Esophagus muscularis mucosa (tissue), 4 donors: ENCODE measurements around the gene NUBP2. TPM values are rescaled to one million over a fixed set of nuclear protein-coding genes. Genes with fewer than 3 reads are reported as not detected.

ENCODE experiments used
- DNase-seq: peaks from one replicate; pipeline ENCODE4 v3.0.0-alpha.2; 2017; ENCODE audit errors: extremely low spot score
- H3K27ac ChIP-seq, 4 donors: fragments of 200-600 bp; sonication (generic); replicated peaks in 1 of 4; 1 replicate in 3 of 4; 2 replicates in 1 of 4; pipeline ENCODE4 v1.5.1; 2016 to 2019; ENCODE audit warnings: mild to moderate bottlenecking in 1 of 4
- H3K27me3 ChIP-seq, 4 donors: fragments of 200-600 bp; sonication (generic); one replicate each; pipeline versions ENCODE4 v1.5.1 to v1.6.0; 2016 to 2019
- H3K36me3 ChIP-seq, 4 donors: fragments of 200-600 bp; sonication (generic); one replicate each; pipeline ENCODE4 v1.5.1; 2016 to 2019
- H3K4me1 ChIP-seq, 4 donors: fragments of 200-600 bp; sonication (generic); one replicate each; pipeline ENCODE4 v1.5.1; 2016 to 2019
- H3K4me3 ChIP-seq, 4 donors: fragments of 200-600 bp; sonication (generic); 1 replicate in 2 of 4; 2 replicates in 2 of 4; pipeline ENCODE4 v1.5.1; 2016 to 2019; ENCODE audit warnings: mild to moderate bottlenecking in 4 of 4, moderate library complexity in 1 of 4
- H3K9me3 ChIP-seq, 4 donors: fragments of 200-600 bp; sonication (generic); 1 replicate in 3 of 4; 2 replicates in 1 of 4; pipeline ENCODE4 v1.5.1; 2016 to 2019
- EP300 ChIP-seq: sonication (generic); formaldehyde crosslinking; IDR thresholded peaks from one replicate; pipeline ENCODE4 v1.6.1; 2017; ENCODE audit warnings: antibody characterized with exemption
- POLR2A ChIP-seq: fragments of 450-650 bp; IDR thresholded peaks from one replicate; pipeline ENCODE4 v1.6.1; 2017; ENCODE audit warnings: antibody characterized with exemption, moderate library complexity, mild to moderate bottlenecking, low read depth
- POLR2AphosphoS5 ChIP-seq, 2 donors: sonication (generic); formaldehyde crosslinking; IDR thresholded peaks; one replicate each; pipeline ENCODE4 v1.6.1; 2017; ENCODE audit warnings: antibody characterized with exemption in 2 of 2
- WGBS: methylation state at CpG from one replicate; pipeline ENCODE4 v1.1.5; 2018; 5-methylcytosine and 5-hydroxymethylcytosine counted together
- intact Hi-C: fragments of 100-400 bp; cut with DNase I; formaldehyde crosslinking; loops from one replicate; pipeline ENCODE4 v1.15.1; 2023
- total RNA-seq, 4 donors: library from RNA; depleted of rRNA; stranded (reverse); fragments of >200 nt; gene quantifications; one replicate each; pipeline versions ENCODE4 v1.1.0 to v1.2.1, GENCODE V29; 2016
- TF ChIP-seq, protein P1 (sequence below), 3 experiments: fragments of 200-600 bp in 2 of 3; fragments of 450-650 bp in 1 of 3; sonication (generic) in 2 of 3; IDR thresholded peaks; one replicate each; pipeline ENCODE4 v1.5.1; 2017 to 2019; ENCODE audit warnings: antibody characterized with exemption in 3 of 3, mild to moderate bottlenecking in 2 of 3, moderate library complexity in 1 of 3

The NUBP2 gene
- total RNA-seq, 4 donors from 2014 or later = 82.7 to 93.8 (median 87.6) TPM

DNA sequence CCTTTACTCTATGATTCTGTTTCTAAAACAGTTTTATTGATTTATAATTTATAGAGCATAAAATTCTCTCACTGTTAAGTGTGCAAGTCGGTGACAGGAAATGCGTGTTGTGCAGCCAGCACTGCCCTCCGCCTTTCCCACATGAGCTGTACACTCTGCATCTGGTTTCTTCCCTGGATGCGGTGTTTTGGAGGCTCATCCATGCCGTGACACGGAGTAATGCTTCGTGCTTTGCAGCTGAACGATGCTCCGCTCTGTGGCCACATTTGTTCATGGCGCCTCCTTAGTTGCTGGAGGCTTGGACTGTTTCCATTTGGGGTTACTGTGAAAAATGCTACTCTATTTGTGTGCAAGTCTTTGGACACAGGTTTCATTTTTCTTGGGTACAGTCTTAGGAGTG, 17.9 kb downstream of the NUBP2 start:
- 85% methylated on average over 10 of the region's 10 CpGs for WGBS
- Histone ChIP-seq H3K9me3 (no peaks in the 10 kb centered on the region), H3K4me3 (no peak overlapping the region), H3K27ac (no peak overlapping the region), H3K4me1 (no peaks in the 10 kb centered on the region), H3K36me3 (peaks cover 0 to 9% (median 9%) of the 10 kb centered on the region in 4 donors), H3K27me3 (no peaks in the 10 kb centered on the region)
- TF ChIP-seq, protein P1, sequence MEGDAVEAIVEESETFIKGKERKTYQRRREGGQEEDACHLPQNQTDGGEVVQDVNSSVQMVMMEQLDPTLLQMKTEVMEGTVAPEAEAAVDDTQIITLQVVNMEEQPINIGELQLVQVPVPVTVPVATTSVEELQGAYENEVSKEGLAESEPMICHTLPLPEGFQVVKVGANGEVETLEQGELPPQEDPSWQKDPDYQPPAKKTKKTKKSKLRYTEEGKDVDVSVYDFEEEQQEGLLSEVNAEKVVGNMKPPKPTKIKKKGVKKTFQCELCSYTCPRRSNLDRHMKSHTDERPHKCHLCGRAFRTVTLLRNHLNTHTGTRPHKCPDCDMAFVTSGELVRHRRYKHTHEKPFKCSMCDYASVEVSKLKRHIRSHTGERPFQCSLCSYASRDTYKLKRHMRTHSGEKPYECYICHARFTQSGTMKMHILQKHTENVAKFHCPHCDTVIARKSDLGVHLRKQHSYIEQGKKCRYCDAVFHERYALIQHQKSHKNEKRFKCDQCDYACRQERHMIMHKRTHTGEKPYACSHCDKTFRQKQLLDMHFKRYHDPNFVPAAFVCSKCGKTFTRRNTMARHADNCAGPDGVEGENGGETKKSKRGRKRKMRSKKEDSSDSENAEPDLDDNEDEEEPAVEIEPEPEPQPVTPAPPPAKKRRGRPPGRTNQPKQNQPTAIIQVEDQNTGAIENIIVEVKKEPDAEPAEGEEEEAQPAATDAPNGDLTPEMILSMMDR (IDR thresholded peaks at IDR 0.05) = no peak
- TF ChIP-seq EP300 (no peak), POLR2A (no peak), POLR2AphosphoS5 (IDR thresholded peaks at IDR 0.05) (no peak)
- DNase-seq = no peak
- intact Hi-C loops = no loop called here

DNA sequence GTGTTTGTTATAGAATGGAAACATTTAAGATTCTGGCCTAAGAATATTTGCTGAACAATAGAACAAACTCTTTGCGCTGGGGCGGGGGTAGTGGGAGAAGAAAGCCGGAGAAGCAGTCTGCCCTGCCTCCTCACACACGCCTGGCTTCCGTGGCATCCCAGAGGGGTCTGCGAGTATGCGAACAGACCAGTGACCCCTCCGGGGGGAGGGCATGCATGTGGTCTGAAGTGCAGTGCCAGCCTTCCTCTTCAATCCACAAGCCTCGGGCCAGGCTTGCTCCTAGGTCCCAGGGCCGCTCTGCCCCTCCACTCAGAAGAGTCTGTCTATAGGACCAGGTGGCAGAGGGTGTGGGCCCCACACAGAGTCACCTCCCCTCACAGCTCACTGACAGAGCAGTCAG, 24.9 kb downstream of the NUBP2 start:
- Histone ChIP-seq H3K4me1 (peaks cover 0 to 5% (median 3%) of the 10 kb centered on the region in 4 donors), H3K27me3 (no peaks in the 10 kb centered on the region), H3K4me3 (no peak overlapping the region), H3K9me3 (no peaks in the 10 kb centered on the region), H3K36me3 (peaks cover 33 to 67% (median 56%) of the 10 kb centered on the region in 4 donors), H3K27ac (no peak overlapping the region)
- TF ChIP-seq, protein P1 (IDR thresholded peaks at IDR 0.05) = no peak
- no peak for TF ChIP-seq POLR2AphosphoS5 (IDR thresholded peaks at IDR 0.05)
- intact Hi-C loops = no loop called here
- no peak for DNase-seq
- 85% methylated on average over 10 of the region's 10 CpGs for WGBS

DNA sequence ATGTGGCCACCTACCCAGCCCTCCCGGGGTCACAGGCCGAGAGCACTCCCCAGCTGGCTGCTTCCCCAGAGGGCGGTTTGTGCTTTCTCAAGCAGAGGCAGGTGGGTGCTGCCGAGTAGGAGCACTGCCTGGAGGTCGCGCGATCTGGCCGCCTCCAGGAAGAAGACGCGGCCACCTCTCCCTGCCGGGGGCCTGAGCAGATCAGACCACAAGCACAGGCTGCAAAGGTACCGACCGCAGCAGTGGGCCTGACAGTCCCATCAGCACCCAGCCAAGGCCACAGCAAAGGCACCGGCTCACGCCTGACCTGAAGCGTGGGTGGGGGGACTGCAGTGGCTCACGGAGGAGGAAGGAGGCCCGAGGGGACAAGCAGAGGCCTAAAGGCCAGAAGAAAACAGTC, 25.9 kb downstream of the NUBP2 start:
- Histone ChIP-seq H3K27me3 (no peaks in the 10 kb centered on the region), H3K4me3 (no peak overlapping the region), H3K9me3 (no peaks in the 10 kb centered on the region), H3K4me1 (peaks cover 0 to 11% (median 10%) of the 10 kb centered on the region in 4 donors), H3K27ac (no peak overlapping the region), H3K36me3 (peaks cover 33 to 75% (median 58%) of the 10 kb centered on the region in 4 donors)
- DNase-seq = no peak
- WGBS = 82% methylated on average over 8 of the region's 18 CpGs
- TF ChIP-seq, protein P1 (IDR thresholded peaks at IDR 0.05) = no peak
- TF ChIP-seq POLR2AphosphoS5 (IDR thresholded peaks at IDR 0.05) = no peak
- no peak for TF ChIP-seq EP300
- intact Hi-C loops = no loop called here

DNA sequence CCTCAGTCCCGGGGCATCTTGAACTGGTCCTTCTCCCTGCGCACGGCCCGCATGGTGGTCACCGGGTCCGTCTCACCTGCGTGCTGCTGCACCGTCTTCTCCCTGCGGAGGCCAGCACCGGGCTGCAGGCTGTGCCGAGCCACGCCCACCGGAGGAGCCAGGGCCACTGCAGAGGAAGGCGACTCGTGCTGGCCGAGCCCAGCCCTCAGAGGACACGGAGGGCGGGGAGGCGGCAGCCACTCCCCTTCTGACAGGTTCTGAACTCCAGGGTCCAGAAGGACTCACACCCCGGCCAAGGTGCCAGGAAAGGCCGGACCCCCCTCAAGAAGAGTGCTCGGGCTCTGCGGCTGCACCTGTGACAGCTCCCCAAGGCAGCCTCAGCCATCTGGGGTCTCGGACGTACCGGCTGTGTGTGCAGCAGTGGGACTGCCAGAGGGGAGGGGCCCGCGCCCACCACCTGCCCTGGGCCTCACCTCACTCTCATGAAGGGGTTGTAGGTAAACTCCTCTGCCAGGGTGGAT, 26.6 kb downstream of the NUBP2 start:
- no peak for DNase-seq
- peaks cover 33 to 82% (median 62%) of the 10 kb centered on the region in 4 donors for H3K36me3 ChIP-seq

More for the DNA sequence above, 26.6 kb downstream of the NUBP2 start:
- Histone ChIP-seq H3K27ac (no peak overlapping the region), H3K9me3 (no peaks in the 10 kb centered on the region), H3K4me1 (peaks cover 0 to 11% (median 10%) of the 10 kb centered on the region in 4 donors), H3K4me3 (no peak overlapping the region), H3K27me3 (no peaks in the 10 kb centered on the region)
- TF ChIP-seq EP300 (no peak), POLR2AphosphoS5 (IDR thresholded peaks at IDR 0.05) (no peak), POLR2A (no peak)
- TF ChIP-seq, protein P1 (IDR thresholded peaks at IDR 0.05) = no peak
- intact Hi-C loops = no loop called here
- WGBS = 85% methylated on average over 12 of the region's 28 CpGs
